Astrocyte (in vitro differentiated cells and primary cell): ENCODE data around the gene PRKRA. TPM values are rescaled to one million over a fixed set of nuclear protein-coding genes. Genes with fewer than 3 reads are reported as not detected.

Experiments
- DNase-seq: peaks from one replicate; pipeline ENCODE4 v3.0.0-alpha.2; 2010; ENCODE audit warnings: low read depth
- FAIRE-seq: peaks from 2 replicates; lab custom pipeline; 2011; peaks lifted over from hg19 to GRCh38; lab: Jason Lieb, UNC
- H2AFZ ChIP-seq: 2 replicates; pipeline ENCODE4 v1.6.0; 2012; ENCODE audit warnings: low read depth, low read length, inconsistent platforms
- H3K27ac ChIP-seq: 2 replicates; pipeline ENCODE4 v1.5.1; 2011; ENCODE audit warnings: low read depth, low read length, inconsistent platforms
- H3K27me3 ChIP-seq: 2 replicates; pipeline ENCODE4 v1.6.0; 2011; ENCODE audit warnings: low read length, inconsistent platforms; ENCODE audit not compliant: insufficient read depth
- H3K36me3 ChIP-seq: 2 replicates; pipeline ENCODE4 v1.5.1; 2011; ENCODE audit warnings: low read length, inconsistent platforms; ENCODE audit not compliant: insufficient read depth
- H3K4me1 ChIP-seq: 2 replicates; pipeline ENCODE4 v1.5.1; 2011; ENCODE audit warnings: low read length, inconsistent platforms; ENCODE audit not compliant: insufficient read depth
- H3K4me2 ChIP-seq: 2 replicates; pipeline ENCODE4 v1.6.0; 2012; ENCODE audit warnings: low read length, inconsistent platforms
- H3K4me3 ChIP-seq: 2 replicates; pipeline ENCODE4 v1.5.1; 2011; ENCODE audit warnings: low read depth, mild to moderate bottlenecking, low read length, inconsistent platforms; ENCODE audit not compliant: insufficient read depth
- H3K79me2 ChIP-seq: 2 replicates; pipeline ENCODE4 v1.6.0; 2012; ENCODE audit warnings: mild to moderate bottlenecking, low read length, inconsistent platforms; ENCODE audit not compliant: insufficient read depth
- H3K9ac ChIP-seq: 2 replicates; pipeline ENCODE4 v1.6.0; 2012; ENCODE audit warnings: mild to moderate bottlenecking, low read length, inconsistent platforms
- H3K9me3 ChIP-seq: 2 replicates; pipeline ENCODE4 v1.5.1; 2012; ENCODE audit warnings: low read depth, mild to moderate bottlenecking, low read length, inconsistent platforms; ENCODE audit not compliant: insufficient read depth
- H4K20me1 ChIP-seq: 2 replicates; pipeline ENCODE4 v1.6.0; 2012; ENCODE audit warnings: low read length, inconsistent platforms; ENCODE audit not compliant: insufficient read depth
- H3K27ac Mint-ChIP-seq: one replicate; pipeline ENCODE4 v1.8.0; 2021; ENCODE audit warnings: mild to moderate bottlenecking, mixed read lengths; ENCODE audit not compliant: unreplicated experiment
- H3K27me3 Mint-ChIP-seq: one replicate; pipeline ENCODE4 v1.8.0; 2021; ENCODE audit warnings: low read depth, mixed read lengths; ENCODE audit not compliant: unreplicated experiment
- H3K36me3 Mint-ChIP-seq: one replicate; pipeline ENCODE4 v1.8.0; 2021; ENCODE audit warnings: low read depth, mixed read lengths; ENCODE audit not compliant: unreplicated experiment
- H3K4me1 Mint-ChIP-seq: one replicate; pipeline ENCODE4 v1.8.0; 2021; ENCODE audit warnings: low read depth, mixed read lengths; ENCODE audit not compliant: unreplicated experiment
- H3K4me3 Mint-ChIP-seq: one replicate; pipeline ENCODE4 v1.8.0; 2021; ENCODE audit warnings: mild to moderate bottlenecking, moderate library complexity, mixed read lengths; ENCODE audit not compliant: unreplicated experiment
- H3K9me3 Mint-ChIP-seq: one replicate; pipeline ENCODE4 v1.8.0; 2021; ENCODE audit warnings: mild to moderate bottlenecking, mixed read lengths; ENCODE audit not compliant: unreplicated experiment
- EZH2 ChIP-seq: IDR thresholded peaks from 2 replicates; pipeline ENCODE4 v1.6.1; 2012; ENCODE audit warnings: mild to moderate bottlenecking, low read length, inconsistent platforms; ENCODE audit not compliant: insufficient read depth
- total RNA-seq: library from RNA; stranded (reverse); gene quantifications from 2 replicates; pipeline ENCODE4 v1.2.1, GENCODE V29; 2021
- TF ChIP-seq, protein P1 (sequence below): IDR thresholded peaks from 2 replicates; pipeline ENCODE4 v1.5.1; 2011; ENCODE audit warnings: low read depth, mild to moderate bottlenecking, inconsistent platforms, low read length, moderate library complexity; ENCODE audit not compliant: insufficient read depth

Gene PRKRA
- total RNA-seq, 1 donor from 2014 or later, result 43.2 TPM

DNA sequence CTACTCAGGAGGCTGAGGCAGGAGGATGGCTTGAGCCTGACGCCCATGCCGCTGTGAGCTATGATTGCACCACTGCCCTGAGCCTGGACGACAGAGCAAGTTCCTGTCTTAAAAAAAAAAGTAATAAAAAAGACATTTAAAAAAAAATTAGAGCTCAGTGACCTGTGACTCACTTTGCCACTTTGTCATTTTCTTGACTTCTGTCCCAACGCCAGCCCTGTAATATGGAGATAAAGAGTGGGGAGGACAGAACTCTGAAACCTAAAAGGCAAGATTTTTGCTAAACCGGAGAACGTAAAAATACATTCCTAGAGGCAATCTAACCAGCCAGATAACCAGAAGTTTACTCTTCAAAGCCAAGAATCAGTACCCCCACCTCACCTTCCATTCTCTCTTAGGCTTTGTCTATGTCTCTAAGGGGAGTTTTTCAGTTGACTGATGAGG is 49.0 kb downstream of the PRKRA start:
- H3K27ac ChIP-seq, result no peak overlapping the region
- DNase-seq (no peak), FAIRE-seq (no peak)
- Mint-ChIP-seq H3K27me3 (no peaks in the 10 kb centered on the region), H3K9me3 (no peaks in the 10 kb centered on the region), H3K4me3 (no peak overlapping the region), H3K4me1 (peaks cover 14% of the 10 kb centered on the region), H3K36me3 (no peaks in the 10 kb centered on the region), H3K27ac (no peak overlapping the region)
- H3K79me2 ChIP-seq, result no peaks in the 10 kb centered on the region
- TF ChIP-seq, protein P1, sequence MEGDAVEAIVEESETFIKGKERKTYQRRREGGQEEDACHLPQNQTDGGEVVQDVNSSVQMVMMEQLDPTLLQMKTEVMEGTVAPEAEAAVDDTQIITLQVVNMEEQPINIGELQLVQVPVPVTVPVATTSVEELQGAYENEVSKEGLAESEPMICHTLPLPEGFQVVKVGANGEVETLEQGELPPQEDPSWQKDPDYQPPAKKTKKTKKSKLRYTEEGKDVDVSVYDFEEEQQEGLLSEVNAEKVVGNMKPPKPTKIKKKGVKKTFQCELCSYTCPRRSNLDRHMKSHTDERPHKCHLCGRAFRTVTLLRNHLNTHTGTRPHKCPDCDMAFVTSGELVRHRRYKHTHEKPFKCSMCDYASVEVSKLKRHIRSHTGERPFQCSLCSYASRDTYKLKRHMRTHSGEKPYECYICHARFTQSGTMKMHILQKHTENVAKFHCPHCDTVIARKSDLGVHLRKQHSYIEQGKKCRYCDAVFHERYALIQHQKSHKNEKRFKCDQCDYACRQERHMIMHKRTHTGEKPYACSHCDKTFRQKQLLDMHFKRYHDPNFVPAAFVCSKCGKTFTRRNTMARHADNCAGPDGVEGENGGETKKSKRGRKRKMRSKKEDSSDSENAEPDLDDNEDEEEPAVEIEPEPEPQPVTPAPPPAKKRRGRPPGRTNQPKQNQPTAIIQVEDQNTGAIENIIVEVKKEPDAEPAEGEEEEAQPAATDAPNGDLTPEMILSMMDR, result no peak
- TF ChIP-seq EZH2, result no peak
- H2AFZ ChIP-seq, result no peak overlapping the region
- no peaks in the 10 kb centered on the region for H4K20me1 ChIP-seq
- peaks cover 6% of the 10 kb centered on the region for H3K4me1 ChIP-seq
- no peak overlapping the region for H3K9ac ChIP-seq
- H3K4me3 ChIP-seq, result no peak overlapping the region
- H3K36me3 ChIP-seq, result no peaks in the 10 kb centered on the region
- no peaks in the 10 kb centered on the region for H3K27me3 ChIP-seq
- no peaks in the 10 kb centered on the region for H3K9me3 ChIP-seq
- H3K4me2 ChIP-seq, result no peak overlapping the region

DNA sequence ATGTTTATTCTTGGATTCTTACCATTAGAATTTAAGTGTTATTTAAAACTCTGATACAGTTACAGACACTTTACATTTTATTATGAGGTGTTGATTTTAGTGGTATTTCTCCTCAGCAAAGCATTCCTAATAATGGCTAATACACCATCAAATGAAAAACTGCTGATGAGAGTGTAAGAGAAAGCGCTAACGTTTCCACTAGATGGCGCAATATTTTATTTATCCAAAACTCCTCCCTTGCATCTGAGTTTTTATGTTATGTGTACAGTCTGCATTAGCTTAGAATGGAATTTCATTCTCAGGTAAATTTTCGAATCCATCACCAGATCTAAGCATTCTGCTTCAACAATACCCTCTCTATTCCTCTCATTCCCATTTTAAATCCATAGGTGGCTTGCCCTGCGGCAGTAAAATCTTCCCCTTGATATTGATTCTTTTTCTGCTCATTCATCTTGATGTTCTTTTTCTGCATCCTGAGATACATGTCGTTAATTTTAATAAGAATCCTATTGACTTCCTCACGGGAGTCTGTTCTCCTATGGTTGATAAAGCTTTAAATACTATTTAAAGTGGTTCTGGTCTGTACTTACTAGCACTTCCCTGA is 53.9 kb downstream of the PRKRA start:
- H2AFZ ChIP-seq, result no peak overlapping the region
- FAIRE-seq, result peak; percentile 63

More for the DNA sequence above, 53.9 kb downstream of the PRKRA start:
- no peaks in the 10 kb centered on the region for H3K4me1 Mint-ChIP-seq
- no peaks in the 10 kb centered on the region for H3K36me3 ChIP-seq
- H3K9me3 ChIP-seq, result no peaks in the 10 kb centered on the region
- H3K27me3 Mint-ChIP-seq, result no peaks in the 10 kb centered on the region
- no peaks in the 10 kb centered on the region for H3K27me3 ChIP-seq
- no peak overlapping the region for H3K4me3 ChIP-seq
- H3K36me3 Mint-ChIP-seq, result peaks cover 2% of the 10 kb centered on the region
- H3K4me1 ChIP-seq, result no peaks in the 10 kb centered on the region
- H3K79me2 ChIP-seq, result no peaks in the 10 kb centered on the region
- H3K27ac Mint-ChIP-seq, result no peak overlapping the region
- no peak overlapping the region for H3K27ac ChIP-seq
- H3K4me3 Mint-ChIP-seq, result no peak overlapping the region
- DNase-seq, result peak; percentile 14
- TF ChIP-seq, protein P1, result peak; percentile 88
- TF ChIP-seq EZH2, result no peak
- H3K9me3 Mint-ChIP-seq, result no peaks in the 10 kb centered on the region
- no peak overlapping the region for H3K4me2 ChIP-seq
- no peak overlapping the region for H3K9ac ChIP-seq
- H4K20me1 ChIP-seq, result no peaks in the 10 kb centered on the region
